Fibroblast of lung (primary cell): ENCODE data around the gene VAV2.

Experiments used
- EZH2 ChIP-seq: IDR thresholded peaks from 2 replicates; pipeline ENCODE4 v1.5.1; 2012; ENCODE audit warnings: low read length, control low read depth, mild to moderate bottlenecking; ENCODE audit errors: missing control alignments
- TF ChIP-seq, protein P1 (sequence below), 2 donors: IDR thresholded peaks in 1 of 2; conservative IDR thresholded peaks in 1 of 2; 1 replicate in 1 of 2; 2 replicates in 1 of 2; pipeline ENCODE4 v1.5.1; 2011 to 2012; ENCODE audit warnings: low read length in 2 of 2, control low read depth in 1 of 2, inconsistent platforms in 1 of 2, low read depth in 1 of 2, mild to moderate bottlenecking in 1 of 2

DNA sequence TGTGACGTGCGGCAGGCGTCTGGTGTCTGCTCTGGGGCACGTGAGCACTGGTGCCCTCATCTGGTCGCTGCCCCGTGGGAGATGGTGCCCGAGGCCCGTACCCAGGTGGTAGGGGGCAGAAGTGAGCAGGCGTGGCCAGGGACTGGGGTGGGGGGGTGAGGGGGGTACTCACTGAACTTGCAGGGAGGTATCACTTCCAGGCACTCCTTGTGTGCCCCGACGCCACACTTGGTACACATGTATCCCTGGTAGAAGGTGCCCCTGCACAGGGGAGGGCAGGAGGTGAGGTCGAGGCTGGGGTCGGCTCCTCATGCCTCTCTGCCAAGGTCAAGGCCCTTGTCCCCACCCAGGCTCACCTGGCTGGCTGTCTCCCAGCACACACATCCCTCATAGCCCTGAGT lies 208.8 kb downstream of the VAV2 start:
- TF ChIP-seq, protein P1, sequence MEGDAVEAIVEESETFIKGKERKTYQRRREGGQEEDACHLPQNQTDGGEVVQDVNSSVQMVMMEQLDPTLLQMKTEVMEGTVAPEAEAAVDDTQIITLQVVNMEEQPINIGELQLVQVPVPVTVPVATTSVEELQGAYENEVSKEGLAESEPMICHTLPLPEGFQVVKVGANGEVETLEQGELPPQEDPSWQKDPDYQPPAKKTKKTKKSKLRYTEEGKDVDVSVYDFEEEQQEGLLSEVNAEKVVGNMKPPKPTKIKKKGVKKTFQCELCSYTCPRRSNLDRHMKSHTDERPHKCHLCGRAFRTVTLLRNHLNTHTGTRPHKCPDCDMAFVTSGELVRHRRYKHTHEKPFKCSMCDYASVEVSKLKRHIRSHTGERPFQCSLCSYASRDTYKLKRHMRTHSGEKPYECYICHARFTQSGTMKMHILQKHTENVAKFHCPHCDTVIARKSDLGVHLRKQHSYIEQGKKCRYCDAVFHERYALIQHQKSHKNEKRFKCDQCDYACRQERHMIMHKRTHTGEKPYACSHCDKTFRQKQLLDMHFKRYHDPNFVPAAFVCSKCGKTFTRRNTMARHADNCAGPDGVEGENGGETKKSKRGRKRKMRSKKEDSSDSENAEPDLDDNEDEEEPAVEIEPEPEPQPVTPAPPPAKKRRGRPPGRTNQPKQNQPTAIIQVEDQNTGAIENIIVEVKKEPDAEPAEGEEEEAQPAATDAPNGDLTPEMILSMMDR (conservative IDR thresholded peaks at IDR 0.05 in 1 of 2, IDR thresholded peaks at IDR 0.05 in 1 of 2; ENCODE audit: low read depth in 1 of 2, low read length in 2 of 2) = no peak
- TF ChIP-seq EZH2 = no peak
